Measurements from ENCODE around the gene KLF15.

KLF15 gene

DNA sequence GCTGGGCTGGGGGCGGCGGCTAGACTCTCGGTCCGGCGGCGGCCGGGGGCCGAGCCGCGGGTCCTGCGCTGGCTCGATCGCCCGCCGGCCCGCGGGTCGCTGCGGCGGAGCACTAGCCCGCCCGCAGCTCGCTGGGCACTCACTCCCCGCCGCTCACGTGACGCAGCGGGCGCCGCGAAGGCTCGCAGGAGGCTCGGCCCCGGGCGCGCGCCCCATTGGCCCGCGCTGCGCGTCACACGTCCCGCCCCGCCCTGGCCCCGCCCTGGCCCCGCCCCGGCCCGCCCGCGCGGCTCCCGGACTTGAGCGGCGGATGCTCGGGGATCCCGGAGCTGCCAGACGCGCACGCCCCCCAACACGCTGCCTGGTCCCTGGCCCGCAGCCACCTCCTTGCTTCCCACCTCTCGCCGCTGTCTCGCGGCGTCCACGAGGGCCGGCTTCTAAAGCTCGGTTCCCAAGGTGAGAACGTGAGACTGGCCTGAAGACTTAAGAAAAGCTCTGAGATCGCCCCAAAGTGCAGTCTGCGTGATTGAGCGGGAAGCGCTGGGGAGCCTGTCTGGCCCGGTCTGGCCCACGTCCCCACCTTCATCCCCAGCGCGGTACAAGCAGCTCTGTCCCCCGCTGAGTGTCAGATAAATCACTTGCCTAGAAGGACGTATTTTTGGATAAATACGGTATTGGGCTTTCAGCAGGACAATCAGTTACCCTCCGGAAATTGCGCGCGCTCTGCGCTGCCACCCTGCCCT, at the start of gene KLF15:
KLF15 (minus strand) TSS at position 114 of the 743 bp plus-strand sequence. CDS start 4,486 bp downstream, outside the sequence.
- peak; percentile 91 for DNase-seq

DNA sequence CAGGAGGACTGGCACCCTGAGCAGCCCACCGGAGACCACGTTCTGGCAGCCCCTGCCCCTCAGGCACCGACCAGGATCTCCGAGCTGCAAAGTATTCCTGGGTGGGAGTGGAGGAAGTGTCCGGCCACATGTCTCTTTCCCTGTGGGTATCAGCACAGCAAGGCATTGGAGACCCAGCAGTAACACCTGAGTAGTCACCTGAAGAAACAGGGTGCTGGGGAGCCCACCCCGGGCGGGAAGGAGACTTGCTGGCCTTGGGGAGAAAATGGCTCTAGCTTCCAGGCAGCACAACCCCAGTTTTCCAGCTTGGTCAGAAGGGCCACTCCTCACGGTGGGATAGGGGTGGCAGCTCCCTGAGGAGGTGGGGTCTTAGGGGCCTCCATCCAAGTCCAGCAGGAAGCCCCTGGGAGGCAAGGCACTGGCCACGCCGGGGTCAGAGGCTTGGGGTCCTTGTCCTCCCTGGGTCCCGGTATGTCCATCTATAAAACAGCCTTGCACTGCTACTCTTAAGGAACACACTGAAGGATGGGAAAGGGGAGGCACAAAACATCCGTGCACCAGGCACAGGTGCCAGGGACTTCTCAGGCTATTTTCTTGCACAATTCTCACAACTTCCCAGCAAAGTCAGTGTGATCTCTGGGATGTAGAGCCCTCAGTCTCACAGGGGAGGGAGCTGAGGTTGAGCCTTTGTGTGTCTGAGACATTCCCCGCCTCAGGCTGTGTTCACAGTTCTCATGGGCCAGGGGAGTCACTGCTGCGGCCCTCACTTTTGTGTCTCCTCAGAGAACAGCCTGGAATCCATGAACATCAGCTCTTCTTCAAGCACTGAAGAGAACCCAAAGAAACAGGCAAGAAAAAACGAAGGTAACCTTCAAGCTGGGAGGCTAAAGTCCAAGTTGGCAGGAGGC, 49.4 kb upstream of the KLF15 start:
- DNase-seq: no peak

DNA sequence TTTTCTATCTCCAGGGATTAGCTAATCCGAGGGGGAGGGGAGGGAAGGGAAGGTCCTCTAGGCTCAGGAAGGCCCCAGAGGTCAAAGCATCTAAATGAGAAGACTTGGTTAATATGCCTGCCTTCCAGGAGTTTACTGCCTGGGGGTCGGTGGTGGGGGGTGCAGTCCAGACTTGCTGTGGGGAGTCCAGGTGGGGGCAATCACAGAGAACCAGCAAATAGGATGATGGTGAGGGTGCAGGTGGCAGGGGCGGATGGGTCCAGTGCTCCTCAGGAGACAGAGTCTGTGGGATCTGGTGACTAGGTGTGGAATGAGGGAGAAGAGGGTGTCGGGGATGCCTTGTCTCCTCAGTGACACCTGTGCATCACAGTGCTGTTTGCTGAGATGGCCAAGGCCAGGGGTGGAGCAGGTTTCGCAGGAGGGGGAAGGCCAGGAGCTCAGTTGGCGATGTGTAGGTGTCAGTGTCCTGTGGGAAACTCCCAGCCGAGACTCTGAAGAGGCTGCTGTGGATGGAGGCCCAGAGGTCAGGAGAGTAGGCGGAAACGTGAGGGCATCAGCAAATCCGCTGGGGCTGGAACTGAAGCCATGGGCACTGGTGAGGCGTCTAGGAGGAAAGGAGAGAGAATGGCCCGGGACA, 45.6 kb upstream of the KLF15 start:
- DNase-seq: peak; percentile 28

DNA sequence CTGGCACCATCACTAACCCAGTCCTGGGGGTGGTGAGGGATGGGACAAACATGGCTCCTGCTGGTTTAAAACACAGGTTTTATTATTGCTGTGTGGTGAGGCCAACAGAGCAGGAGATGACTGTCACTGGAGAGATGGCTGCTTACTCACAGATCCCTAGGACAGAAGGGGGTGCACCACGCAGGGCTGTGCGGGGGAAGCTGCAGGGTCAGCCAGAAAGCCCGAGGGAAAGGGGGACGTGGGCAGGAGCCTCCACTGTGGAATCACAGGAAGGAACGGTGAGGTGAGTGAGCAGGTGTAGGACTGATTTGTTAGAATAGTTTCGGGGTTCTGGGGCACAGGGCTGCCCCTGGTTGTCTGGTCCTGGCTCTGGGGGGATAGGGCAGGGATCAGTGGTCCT, 45.0 kb upstream of the KLF15 start:
- no peak for DNase-seq

DNA sequence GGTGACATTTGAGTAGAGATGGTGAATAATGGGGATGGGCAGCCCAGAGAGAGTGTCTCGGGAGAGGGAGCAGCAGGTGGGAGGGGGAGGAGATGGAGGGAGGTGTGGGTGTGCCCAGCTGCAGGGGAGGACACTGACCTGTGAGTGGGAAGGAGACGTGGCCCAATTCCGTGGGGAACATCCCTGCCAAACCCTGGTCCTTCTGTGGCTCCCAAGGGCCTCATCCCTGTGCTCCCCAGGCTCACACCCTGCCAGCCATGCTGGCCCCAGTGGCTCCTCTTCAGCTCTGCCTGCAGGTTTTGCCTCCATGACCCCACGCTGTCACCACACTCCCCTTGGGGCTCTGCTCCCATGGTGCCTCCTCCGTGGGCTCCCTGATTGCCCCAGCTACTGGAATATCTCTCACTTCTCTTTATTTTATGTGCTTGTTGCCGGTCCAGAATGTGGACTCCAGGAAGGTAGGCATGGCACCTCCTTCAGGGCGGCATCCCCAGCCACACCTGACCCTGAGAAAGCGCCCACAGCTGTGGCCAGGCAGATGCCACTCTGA, 44.5 kb upstream of the KLF15 start:
- DNase-seq: no peak

DNA sequence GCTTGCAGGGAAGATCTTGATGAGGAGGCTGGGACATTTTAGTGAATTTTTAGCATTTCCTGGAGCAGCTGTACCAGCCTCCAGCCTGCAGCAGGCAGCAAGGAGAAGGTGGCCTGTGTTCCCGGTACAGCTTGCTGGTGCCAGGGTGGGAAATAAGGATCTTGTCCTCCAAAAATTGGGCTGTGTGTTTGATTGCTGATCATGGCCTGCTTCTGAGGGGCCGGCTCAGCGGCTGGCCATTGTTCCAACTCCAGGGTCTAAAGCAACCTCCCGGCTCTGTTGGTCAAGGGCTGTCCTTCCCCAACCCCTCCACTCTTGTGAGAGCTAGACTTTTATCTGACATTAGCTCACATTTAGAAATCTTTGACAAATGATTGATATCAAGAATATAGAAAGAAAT, 42.5 kb upstream of the KLF15 start:
- DNase-seq: no peak

DNA sequence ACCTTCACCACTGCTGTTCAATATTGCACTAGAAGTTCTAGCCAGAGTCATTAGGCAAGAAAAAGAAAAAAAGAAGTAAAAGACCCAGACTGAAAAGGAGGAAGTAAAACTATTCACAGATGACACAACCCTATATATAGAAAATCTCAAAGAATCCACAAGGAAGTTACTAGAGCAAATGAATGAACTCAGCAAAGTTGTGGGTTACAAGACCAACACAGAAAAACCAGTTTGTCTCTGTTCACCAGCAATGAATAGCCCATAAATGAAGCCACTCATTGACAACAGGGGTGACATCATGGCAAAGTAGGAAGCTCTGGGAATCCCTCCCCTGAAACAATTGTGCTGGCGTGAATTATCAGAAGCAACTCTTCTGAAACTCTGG, 42.1 kb upstream of the KLF15 start:
- DNase-seq: no peak

DNA sequence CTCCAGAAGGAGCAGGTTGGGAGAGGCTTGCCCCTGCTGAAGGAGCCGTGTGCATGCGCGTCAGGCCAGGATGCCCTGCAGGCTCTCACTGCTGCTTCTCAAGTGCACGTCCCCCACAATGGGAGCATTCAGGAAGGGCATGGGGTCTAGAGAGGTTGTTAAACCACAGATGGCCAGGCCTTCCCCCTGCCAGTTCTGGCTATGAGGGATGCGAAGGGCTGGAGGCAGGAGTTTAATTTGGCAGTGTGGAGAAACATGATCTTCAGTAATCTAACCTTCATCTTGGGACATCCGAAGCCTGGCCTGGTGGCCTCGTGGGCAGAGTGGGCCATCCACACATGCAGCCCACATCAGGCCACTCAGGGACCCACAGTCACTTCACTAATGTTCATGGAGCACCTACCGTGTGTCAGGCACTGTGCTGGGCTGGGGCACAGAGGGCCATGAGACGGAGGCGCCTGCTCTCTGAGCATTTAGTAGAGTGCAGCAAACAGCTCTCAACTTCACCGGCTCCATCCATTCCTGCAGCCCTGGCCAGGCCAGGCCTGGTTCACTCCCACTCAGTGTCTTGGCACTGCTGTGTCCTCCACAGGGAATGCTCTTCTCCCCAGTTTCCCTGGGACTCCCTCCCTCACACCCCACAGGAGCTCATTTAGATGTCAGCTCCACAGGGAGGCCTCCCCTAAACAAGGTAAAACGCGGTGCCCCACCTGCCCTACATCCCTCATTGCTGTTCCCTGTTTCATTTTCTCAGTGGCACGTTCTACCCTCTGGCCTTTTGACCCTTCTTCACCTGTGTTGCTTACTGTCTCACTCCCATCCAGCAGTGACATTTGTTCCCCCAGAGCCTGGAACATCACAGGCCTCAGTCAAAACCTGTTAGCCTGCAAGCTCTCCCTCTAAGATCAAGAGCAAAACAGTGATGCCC, 41.5 kb upstream of the KLF15 start:
- no peak for DNase-seq

DNA sequence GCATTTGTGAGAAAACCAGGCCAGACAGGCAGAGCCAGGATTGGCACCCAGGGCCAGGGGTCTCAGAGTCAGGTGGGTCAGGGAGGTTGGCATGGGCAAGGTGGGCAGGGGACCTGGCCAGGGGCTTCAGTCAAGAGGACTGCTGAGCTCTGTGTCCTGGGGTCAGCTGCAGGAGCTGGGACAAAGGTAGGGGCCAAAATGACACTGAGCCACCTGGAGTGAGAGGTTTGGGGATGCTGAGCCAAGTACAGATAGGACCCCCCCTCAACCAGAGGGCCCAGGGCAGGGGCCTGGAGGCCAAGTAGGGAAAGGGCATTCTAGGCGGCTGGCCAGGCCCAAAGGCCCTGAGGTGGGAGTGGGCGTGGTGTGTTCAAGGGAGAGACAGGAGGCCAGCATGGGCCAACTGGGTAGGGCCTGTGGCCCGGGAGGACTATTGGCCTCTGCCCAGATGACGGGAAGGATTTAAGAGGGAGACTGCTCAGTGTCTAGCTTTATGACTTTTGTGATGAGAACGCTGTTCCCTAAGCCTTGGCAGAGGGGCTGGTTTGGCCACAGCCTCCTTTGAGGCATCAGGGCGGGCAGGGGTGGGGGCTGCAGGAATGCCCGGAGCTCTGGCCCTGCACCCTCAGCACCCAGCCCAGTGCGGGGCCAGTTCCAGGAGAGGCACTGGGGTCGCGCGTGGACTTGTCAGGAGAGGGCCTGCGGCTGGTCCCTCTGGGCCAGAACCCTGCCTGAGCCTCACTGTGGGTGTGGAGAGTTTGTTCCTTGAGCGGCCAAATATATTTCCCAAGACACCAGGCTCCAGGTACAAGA, 40.6 kb upstream of the KLF15 start:
- DNase-seq: no peak

DNA sequence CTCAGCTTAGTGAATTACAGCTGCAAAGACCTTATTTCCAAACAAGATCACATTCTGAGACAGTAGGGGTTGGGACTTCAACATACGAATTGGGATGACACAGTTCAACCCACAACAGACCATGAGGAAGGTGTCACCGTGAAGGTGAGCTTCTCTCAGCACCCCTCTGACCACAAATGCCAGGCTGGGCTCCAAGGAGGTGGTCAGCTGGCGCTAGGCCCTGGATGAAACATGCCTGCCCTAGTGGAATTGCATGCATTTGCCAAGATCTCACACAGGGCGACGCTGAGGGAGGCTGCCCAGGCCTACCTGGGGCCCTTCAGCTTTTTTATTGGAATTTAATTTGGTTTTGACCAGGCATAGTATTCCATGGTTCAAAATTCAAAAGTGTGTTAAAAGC, 39.3 kb upstream of the KLF15 start:
- DNase-seq: no peak

DNA sequence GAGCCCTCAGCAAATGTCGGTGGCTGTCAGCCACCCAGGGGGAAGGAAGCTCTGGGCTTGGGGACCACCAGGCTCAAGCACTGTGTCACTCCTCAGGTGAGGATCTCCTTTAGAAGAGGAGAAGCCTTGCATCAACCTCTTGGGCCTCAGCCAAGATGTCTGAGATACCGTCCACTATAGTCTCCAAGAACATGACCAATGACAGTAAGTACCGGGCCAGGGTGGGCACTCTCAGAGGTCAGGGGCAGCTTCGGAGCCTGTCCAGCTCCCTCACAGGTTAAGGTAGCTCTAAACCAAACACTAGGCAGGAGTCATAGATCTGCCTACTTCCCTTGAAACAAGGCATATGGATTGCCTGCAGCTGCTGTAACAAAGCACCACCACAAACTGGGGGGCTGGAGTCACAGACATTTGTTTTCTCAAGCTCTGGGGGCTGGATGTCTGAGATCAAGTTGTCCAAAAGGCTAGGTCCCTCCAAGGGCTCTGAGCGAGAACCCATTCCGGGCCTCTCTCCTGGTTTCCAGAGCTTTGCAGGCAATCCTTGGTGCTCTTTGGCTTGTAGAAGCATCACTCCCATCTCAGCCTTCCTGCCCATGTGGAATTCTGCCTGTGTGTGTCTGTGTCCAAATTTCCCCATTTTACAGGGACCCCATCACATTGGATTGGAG, 38.8 kb upstream of the KLF15 start:
- no peak for DNase-seq

DNA sequence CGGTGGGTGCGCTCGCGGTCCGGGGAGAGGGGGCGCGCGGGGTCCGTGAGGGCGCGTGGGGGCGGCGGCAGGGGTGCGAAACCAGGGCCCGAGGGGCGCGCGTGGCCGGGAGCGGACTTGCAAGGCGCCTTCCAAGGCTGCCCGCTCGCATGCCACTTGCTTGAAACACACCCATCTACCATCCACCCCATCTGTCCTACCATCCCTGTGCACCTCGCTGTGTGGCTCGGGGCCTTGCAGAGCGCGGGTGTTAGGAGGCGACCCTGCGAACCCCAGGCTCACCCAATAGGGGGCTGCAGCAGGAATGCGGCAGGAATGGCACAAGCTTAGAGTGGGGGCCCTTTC, 37.7 kb upstream of the KLF15 start:
- no peak for DNase-seq

DNA sequence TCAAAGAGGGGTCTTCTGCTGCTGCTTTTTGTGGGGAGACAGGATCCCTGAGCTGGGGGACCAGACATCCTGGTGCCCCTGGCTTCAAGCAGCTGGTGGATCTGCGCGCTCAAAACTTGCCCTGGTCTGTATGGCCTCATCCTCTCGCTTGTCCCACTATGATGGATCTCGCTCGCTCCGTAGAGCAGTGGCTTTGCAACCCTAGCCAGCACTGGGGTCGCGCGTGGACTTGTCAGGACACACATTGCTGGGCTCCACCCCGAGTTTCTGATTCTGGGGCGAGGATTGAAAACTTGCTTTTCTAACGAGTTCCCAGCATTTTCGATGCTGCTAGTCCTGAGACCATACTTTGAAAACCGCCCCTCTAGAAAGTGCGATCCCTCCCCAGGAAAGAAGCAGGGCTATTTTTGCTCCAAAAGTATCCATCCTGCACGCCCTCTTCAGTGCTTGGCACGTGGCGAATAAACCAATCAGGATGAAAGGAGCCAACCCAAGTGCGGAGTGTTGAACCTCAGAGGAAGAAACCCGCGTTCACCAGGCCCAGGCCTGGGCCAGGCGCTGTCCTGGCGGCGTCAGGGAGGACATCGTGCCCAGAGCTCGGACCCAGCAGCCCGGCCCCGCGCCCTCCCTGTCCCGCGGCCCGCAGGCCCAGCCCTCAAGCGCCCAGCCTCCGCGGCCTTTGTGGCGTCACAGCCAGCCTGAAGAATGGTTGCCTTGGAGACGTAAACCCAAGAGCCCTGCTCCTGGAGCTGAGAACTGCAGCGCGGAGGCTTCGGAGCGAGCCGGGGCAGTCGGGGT, 37.2 kb upstream of the KLF15 start, which contains the start of gene CFAP100:
CFAP100 (plus strand) TSS at position 731 of the 798 bp plus-strand sequence. CDS start 1,092 bp downstream, outside the sequence.
- DNase-seq: no peak

DNA sequence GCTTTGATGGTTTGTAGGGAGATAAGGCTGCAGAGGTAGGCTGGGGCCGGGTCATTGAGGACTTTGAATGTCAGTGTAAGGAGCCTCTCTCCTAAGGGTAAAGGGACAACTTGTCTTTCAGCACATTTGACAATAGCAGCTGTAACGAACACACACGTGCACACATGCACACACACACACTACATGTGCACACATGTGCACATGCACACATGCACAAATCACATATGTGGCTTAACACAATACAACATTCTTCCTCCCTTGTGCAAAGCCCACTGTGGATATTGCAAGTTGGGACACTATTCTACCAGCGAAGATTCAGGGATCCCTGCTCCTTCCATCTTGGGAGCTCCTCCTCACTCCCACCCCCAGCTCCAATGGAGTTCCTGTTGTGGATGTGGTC, 36.4 kb upstream of the KLF15 start:
- DNase-seq: no peak

DNA sequence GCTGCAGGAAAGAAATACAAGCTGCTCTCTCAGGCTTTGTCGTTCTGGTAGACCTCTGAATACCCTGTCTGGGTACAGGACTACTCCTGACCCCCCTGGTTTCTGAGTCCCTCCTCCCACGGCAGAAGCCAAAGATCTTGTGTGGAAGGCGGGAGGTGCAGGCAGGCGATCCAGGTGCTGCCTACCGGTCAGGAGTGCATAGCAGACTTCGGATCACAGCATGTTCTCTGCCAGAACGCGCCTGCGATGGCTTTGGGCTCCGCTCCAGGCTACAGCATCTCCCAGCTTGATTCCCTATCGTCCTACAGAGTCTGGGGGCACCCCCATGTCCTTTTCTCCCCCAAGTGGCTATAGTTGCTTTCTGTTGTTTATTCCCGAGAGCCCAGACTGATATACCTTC, 35.0 kb upstream of the KLF15 start:
- DNase-seq: no peak

DNA sequence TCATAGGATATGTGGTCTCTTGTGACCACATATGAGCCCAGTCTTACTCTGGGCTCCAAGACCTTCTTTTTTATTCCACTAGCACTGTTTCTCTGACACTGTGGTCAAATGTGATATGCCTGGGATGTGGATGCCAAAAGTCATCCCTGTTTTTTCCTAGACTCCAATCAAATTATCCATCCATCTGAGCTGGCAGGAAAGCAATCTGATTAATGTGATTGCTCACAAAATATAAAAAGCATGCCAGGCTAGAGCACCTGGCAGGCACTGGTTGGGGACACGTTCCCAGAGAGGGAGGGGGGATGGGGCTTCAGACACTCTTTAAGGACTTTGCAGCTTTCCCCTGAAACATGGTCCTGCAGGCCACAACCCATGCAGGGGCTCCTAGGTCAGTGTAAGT, 34.4 kb upstream of the KLF15 start:
- no peak for DNase-seq

DNA sequence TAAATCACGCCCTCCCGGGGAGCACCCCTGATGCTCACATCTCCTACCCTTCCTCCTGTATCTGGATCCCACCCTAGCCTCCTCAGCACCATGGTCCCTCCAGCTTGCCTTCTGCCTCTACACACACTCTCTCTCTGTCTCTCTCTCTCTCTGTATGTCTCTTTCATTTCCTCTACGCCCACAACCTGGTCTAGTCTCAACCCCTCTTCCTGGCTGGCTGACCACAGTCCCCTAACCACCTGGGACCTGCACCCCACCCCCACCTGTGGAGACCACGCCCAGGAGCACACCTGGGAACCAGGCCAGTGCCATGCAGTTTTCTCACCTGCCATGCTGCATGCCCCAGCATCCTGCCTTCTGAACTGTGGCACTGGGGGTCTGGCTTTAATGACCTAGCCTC, 33.5 kb upstream of the KLF15 start:
- no peak for DNase-seq

DNA sequence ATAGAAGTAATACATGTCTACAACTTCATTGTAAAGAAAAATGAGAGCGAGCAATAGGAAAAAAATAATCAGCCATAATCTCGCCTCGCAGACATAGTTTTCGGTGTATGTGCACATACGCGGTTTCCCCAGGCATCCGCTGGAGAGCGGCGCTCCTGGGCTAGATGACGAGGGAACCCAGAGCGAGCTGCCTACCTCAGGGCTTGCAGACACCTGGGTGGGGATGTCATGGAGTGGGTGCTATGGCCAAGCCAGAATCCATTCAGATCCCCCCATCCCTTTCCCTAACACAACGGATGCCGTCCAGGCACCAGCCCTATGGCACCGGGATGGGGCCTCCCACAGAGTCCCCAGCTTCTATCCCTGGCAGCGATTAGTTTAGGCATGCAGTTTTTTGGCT, 33.0 kb upstream of the KLF15 start:
- no peak for DNase-seq

DNA sequence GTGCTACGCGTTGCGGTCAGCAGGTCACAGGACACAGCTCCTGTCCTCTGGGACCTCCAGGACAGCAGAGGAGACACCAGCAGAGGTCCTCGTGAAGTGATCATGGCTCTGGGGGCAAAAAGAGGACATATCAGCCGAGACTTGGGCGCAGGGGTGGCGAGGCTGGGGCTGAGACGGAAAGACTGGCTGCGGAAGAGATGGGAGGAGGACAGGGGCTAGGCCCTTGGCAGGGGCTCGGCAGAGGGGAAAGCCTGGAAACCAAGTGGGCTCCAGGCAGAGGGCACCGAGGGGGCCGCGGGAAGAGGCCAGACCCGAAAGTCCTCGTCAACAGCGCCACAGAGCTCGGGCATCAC, 32.6 kb upstream of the KLF15 start:
- no peak for DNase-seq

Measured in NCI-H82 (cell line).